Jurkat, Clone E6-1 (cell line): Measurements from ENCODE around the gene KLHL33.

Source experiments
- DNase-seq: peaks from one replicate; pipeline ENCODE4 v3.0.0-alpha.2; 2011; ENCODE audit warnings: low read depth, low spot score
- H3K4me3 ChIP-seq: 2 replicates; pipeline ENCODE4 v1.5.1; 2011; ENCODE audit warnings: mild to moderate bottlenecking, low read length, control low read depth, moderate library complexity

KLHL33 gene

GRCh38 chr14:20383032-20383431, 52.9 kb downstream of the KLHL33 start:
- DNase-seq = no peak
- H3K4me3 ChIP-seq = no peak overlapping the region

GRCh38 chr14:20382526-20382925, 53.4 kb downstream of the KLHL33 start:
- no peak for DNase-seq
- no peak overlapping the region for H3K4me3 ChIP-seq

- no peak for DNase-seq
- no peak overlapping the region for H3K4me3 ChIP-seq
Observed at GRCh38 chr14:20381341-20381740, 54.6 kb downstream of the KLHL33 start.

- no peak for DNase-seq
Observed at GRCh38 chr14:20380681-20381080, 55.3 kb downstream of the KLHL33 start.

GRCh38 chr14:20379743-20380142, 56.2 kb downstream of the KLHL33 start:
- H3K4me3 ChIP-seq = no peak overlapping the region
- no peak for DNase-seq

More at GRCh38 chr14:20380681-20381080, 55.3 kb downstream of the KLHL33 start:
- H3K4me3 ChIP-seq = no peak overlapping the region

- H3K4me3 ChIP-seq = no peak overlapping the region
- no peak for DNase-seq
Observed at GRCh38 chr14:20377171-20377570, 58.8 kb downstream of the KLHL33 start.

- no peak overlapping the region for H3K4me3 ChIP-seq
- no peak for DNase-seq
Observed at GRCh38 chr14:20376071-20376588, 59.8 kb downstream of the KLHL33 start.
